GM21717 (cell line): ENCODE results near the gene CDK2AP2.
"Not testable (repeated sequence)": the region's sequence is repeated elsewhere in the genome, so short reads cannot be mapped to it uniquely, and the experiment has no call there.

Experiments
- ATAC-seq: cut with Tn5 transposase; IDR thresholded peaks from one replicate; pipeline ENCODE4 v1.9.1; 2021; ENCODE audit warnings: mild to moderate bottlenecking, moderate library complexity; ENCODE audit not compliant: unreplicated experiment

CDK2AP2 gene

DNA sequence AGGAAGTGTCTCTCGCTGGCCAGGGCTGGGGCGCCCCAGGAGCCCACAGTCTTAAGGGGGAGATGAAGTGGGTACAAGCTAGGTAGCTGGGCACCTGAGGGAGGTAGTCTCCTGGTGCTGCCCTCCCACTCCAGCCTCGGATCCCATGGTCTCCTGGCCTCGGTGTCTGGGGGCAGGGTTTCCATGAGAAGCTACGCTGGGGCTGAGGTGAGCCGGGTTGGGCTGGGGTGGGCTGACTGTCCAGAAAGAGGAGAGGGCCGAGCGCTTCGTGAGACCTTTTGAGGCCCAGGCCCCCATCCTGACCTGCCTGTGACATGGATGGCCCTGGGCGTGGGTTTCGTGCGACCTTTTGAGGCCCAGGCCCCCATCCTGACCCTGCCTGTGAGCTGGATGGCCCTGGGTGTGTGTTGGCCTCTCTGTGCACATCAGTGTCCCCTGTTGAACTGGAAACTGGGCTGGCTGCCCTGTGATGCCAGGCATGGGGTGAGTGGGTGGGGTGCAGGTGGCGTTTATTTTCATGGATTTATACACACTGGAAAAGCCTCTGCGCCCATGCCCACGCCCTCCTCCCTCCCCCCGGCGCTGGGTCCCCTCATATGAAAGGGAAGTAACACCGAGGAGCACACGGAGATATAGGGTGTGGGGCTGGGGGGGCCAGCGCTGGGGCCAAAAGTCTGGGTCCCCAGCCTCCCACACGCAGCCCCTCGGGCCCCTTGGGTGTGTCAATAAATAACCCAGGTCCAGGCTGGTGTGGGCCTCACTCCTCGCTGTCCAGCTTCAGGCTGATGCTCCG is 16.5 kb downstream of the CDK2AP2 start:
- ATAC-seq, result no peak

DNA sequence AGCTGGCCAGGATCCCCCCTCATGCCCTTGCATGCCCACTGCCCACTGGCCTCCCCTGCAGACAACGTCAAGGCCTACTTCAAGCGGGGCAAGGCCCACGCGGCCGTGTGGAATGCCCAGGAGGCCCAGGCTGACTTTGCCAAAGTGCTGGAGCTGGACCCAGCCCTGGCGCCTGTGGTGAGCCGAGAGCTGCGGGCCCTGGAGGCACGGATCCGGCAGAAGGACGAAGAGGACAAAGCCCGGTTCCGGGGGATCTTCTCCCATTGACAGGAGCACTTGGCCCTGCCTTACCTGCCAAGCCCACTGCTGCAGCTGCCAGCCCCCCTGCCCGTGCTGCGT is 17.3 kb downstream of the CDK2AP2 start:
- ATAC-seq, result no peak

DNA sequence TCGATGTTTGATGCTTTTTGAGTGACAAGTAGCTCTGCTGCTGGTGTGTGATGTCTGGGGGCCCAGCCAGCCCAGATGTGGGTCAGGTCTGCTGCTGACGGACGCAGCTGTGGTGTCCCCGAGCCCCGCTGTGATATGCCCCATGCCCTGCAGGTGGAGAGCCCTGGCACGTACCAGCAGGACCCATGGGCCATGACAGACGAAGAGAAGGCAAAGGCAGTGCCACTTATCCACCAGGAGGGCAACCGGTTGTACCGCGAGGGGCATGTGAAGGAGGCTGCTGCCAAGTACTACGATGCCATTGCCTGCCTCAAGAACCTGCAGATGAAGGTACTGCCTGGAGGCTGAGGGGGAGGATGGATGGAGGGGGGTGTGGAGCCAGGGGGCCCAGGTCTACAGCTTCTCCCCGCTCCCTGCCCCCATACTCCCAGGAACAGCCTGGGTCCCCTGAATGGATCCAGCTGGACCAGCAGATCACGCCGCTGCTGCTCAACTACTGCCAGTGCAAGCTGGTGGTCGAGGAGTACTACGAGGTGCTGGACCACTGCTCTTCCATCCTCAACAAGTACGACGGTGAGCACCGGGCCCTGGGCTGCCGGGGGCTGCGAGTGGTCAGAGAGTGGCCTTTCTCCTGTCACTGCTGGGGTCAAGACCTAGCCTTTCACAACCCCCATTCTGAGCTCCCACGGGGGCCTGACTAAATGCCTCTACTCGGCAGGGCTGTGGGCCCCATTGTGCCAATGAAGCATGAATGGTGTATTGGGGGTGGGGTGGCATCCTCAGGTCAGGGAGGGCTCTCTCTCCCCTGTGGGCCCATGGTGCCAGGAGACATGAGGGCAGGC is 17.9 kb downstream of the CDK2AP2 start:
- ATAC-seq, result no peak

DNA sequence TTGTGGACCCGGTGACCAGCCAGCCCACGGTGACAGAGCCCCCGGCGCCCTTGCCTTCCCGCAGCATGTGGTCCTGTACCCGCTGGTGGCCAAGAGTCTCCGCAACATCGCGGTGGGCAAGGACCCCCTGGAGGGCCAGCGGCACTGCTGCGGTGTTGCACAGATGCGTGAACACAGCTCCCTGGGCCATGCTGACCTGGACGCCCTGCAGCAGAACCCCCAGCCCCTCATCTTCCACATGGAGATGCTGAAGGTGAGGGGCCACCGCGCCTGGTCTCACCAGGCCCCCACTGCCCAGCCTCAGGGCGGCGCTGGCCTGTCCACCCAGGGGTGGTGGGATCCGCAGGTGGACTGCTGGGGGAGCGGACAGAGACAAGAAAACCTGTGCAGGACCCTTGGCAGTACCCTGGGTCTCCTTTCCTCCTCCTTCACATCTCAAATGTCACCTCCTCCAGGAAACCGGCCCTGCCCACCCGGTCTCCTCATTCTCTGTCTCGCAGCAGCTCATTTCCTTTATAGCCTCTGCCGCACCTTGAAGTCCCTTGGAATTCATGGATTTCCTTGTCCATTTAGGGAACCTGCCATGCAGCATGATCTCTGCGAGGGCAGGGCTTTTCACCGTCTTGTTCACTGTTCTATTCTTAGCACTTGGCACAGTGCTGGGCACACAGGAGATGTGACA is 18.6 kb downstream of the CDK2AP2 start:
- ATAC-seq, result no peak

DNA sequence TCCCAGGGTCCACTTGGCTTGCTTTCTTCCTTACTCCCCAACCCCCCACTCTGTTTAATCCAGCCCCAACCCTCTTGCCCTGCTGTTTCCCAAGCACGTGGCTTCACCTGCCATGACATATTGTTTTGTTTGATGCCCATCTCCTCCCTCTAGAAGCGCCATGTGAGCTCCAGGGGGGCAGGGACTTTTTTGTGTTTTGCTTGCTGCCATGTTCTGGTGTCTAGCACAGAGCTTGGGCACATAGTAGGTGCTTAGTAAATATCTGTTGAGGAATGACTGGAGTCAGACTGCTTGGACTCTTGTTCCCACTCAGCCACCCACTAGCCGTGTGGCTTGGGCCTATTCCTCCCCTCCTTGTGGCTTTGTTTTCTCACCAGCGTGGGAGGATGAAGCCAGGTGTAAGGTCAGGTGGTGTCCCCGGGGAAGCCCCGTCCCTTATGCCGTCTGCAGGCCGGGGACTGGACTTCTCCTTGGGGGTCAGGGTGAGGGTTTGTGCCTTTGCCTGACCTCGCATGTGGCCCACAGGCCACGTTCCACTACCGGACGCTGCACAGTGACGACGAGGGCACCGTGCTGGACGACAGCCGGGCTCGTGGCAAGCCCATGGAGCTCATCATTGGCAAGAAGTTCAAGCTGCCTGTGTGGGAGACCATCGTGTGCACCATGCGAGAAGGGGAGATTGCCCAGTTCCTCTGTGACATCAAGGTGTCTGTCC is 21.3 kb downstream of the CDK2AP2 start:
- no peak for ATAC-seq

DNA sequence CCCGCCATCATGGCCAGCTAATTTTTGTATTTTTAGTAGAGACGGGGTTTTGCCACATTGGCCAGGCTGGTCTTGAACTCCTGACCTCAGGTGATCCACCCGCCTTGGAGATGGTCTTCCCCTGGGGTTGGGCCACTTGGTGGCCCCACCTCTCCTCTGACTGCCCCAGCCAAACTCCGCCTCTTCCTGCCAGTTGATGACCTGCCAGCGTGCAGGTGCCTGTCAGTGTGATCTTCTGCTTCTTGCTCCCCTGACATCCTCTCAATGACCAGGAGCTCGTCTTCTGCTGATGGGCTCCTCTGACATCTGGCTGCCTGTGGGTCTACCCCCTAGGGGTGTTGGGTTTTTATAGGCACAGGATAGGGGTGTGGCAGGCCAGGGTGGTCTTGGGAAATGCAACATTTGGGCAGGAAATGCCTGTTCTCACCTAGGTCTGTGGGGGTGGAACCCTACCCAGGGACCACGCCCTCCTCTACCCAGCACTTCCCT is 22.0 kb downstream of the CDK2AP2 start:
- ATAC-seq, result not testable (repeated sequence)

DNA sequence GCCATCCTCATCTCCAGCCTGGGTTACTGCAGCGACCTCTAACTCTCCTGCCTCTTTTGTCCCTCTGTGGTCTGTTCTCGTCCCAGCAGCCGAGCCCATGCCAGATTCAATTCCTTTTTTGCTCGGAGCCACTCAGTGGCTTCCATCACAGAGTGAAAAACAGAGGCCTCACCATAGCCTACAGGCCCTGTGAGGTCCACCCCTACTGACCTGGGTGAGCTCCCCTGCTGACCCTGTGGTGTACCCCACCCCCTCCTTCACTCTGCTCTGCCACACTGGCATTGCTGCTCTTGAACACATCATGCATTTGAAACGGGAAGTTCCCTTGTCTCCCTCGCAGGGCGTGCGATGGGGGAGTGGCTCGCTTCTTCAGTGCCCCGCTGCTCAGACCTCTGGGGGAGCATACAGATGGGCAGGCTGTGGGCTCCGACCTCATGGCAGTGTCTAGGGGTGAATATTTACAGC is 23.1 kb downstream of the CDK2AP2 start:
- ATAC-seq, result no peak

DNA sequence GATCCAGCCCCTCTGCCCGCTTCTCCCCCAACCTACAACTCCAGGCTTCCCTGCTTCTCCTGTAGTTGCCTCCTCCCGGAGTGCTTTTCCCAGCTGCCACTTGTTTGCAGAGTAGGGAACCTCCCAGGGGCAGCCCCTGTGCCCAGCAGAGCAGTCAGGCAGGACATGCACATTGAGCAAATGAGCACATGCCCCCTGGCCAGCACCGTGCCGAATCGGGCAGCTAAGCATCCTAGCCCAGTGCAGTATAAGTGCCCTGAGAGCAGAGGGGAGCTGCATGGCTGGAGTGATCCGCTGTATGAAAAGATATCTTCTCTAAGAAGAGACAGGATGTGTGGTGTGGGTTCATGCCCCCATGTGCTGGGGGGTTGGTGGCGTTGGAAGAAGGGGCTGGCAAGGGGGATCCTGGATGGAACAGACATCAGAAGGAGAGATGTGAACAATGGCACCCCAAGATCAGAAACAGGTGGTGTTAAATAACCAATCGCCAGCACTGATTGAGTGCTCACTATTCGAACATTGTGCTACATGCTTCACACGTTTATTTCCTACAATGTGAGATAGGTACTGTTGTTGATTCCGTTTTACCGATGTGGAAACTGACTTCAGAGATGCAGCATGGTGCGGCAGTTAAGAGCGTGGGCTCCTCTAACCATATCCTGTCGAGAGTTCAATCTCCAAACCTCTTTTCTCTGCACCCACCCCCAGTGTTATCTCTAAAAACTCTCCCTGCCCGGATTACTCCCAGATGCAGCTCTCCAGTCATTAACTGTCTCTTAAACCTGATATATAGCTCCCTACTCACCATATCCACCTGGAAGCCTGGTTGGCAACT is 23.9 kb downstream of the CDK2AP2 start:
- ATAC-seq, result no peak

DNA sequence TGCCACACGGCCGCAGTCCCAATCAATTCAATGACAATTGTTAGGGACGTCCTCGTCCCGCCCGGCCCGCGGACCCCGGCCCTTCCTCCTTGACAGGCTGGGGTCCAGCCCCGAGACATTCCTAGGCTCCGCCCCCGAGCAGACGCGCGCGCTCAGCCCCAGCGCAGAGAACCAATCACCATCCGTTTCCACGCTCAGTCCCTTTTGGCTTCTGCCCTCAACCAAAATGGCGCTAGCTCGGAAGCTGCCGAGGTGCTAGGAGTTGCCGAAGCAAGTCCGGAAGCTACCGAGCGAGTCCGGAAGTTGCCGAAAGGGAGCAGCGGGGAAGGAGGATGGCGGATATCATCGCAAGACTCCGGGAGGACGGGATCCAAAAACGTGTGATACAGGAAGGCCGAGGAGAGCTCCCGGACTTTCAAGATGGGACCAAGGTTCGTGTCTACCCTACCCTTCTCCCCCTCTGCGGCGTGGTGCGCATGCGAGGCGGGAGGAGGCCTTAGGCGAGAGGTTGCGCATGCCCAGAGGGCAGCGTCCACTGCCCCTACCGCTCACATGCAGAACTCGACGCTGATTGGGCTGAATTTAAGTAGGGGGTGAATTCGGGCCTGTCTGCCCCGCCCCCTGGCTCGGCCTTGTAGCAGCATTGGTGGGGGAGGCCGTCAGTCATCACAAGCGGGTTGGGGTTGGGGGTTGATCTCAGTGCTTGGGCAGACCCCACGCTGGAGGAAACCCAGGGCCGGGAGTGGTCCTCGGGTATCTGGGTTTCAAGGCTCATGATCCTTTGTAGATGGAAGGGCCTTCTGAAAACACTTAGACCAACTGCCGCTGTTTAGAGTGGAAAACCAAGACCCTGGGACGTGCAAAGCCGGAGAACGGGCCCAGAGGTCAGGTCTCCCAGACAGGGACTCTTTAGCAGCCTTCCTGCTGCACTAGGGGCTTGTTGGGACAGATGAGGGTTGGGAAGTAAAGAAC is 24.8 kb downstream of the CDK2AP2 start, which contains the start of gene AIP:
TSS of gene AIP (plus strand) at position 200 of the 972 bp plus-strand sequence. CDS start at position 333, 133 bp downstream.
- ATAC-seq, result peak; percentile 51

DNA sequence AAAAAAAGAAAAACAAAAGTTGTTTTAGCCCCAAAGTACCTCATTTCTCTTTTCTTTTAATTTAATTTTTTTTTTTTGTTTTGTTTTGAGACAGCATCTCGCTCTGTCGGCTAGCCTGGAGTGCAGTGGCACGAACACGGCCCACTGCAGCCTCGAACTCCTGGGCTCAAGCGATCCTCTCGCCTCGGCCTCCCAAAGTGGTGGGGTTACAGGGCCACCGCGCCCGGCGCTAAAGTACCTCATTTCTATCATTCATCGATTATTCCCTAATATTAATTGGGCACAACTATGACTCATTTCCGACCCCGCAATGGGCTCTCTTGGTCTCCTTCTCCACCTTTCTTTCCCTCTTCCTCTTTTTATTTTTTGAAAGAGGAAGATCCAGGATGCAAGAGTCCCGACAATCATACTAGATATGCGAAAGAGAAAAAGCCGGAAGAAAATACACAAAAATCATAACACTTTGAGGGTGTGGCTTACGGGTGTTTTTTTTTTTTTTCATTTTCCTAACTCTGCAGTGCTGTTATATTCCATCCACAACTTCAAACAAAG is 25.6 kb downstream of the CDK2AP2 start:
- no peak for ATAC-seq

DNA sequence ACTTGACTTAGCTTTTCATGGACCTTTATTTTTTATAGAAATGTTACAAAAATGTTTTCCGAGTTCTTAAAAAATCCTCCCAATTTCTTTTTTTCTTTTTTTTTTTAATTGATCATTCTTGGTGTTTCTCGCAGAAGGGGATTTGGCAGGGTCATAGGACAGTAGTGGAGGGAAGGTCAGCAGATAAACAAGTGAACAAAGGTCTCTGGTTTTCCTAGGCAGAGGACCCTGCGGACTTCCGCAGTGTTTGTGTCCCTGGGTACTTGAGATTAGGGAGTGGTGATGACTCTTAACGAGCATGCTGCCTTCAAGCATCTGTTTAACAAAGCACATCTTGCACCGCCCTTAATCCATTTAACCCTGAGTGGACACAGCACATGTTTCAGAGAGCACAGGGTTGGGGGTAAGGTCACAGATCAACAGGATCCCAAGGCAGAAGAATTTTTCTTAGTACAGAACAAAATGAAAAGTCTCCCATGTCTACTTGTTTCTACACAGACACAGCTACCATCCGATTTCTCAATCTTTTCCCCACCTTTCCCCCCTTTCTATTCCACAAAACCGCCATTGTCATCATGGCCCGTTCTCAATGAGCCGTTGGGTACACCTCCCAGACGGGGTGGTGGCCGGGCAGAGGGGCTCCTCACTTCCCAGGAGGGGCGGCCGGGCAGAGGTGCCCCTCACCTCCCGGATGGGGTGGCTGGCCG is 30.5 kb downstream of the CDK2AP2 start:
- ATAC-seq, result not testable (repeated sequence)

DNA sequence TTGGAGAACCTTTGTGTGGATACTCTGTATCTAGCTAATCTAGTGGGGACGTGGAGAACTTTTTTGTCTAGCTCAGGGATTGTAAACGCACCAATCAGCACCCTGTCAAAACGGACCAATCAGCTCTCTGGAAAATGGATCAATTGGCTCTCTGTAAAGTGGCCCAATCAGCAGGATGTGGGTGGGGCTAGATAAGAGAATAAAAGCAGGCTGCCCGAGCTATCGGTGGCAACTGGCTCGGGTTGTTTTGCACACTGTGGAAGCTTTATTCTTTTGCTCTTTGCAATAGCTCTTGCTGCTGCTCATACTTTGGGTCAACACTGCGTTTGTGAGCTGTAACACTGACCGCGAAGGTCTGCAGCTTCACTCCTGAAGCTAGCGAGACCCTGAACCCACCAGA is 31.3 kb downstream of the CDK2AP2 start:
- ATAC-seq, result not testable (repeated sequence)

DNA sequence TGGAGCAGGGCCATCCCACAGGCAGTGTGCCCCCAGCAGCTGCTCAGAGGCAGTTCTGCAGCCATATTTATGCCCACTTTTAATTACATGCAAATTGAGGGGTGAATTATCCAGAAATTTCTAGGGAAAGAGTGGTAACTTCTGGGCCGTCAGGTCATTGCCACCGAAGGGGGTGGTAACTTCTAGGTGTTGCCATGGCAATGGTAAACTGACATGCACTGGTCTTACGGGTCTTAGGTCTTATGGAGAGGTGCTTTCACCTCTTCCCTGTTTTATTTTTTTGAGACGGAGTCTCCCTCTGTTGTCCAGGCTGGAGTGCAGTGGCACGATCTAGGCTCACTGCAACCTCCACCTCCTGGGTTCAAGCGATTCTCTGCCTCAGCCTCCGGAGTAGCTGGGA is 35.1 kb downstream of the CDK2AP2 start:
- no peak for ATAC-seq

DNA sequence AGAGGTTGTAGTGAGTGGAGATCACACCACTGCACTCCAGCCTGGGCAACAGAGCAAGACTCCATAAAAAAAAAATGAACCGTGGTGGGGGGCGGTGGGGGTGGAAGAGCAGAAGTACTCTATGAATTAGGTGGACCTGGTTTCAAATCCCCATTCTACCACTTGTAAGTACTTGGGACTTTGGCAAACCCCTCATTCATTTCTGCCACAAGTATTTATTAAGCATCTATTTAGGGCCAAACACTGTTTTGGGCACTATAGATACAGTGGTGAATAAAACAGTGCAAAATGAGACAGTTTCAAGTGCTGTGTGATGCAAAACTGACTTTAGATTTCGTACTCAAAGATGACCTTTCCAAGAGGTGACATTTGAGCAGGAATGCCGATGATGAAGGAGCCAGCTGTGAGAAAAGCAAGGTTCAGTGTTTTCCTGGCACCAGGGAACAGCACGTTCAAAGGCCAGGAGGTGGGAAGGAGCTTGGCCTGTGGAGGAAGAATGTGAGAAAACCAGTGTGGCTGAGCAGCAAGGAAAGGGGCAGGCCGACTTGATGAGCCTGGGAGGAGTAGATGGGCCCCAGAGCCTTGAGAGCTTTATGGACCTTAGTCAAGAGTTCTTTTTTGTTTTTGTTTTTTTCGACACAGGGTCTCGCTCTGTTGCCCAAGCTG is 37.5 kb downstream of the CDK2AP2 start:
- ATAC-seq, result no peak

DNA sequence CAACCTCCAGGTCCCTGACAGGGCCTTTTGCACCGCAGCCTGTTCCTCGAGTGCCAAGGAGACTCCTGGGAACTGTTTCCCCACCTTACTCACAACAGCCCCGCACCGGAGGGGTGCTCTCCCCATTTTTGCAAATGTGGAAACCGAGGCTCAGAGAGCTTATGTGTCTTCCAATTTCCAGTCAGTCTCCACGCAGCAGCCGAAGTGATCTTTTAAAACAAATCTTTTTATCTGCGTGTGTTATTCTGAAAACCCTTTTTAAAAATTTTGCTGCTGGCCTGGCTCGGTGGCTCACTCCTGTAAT is 38.5 kb downstream of the CDK2AP2 start:
- no peak for ATAC-seq

DNA sequence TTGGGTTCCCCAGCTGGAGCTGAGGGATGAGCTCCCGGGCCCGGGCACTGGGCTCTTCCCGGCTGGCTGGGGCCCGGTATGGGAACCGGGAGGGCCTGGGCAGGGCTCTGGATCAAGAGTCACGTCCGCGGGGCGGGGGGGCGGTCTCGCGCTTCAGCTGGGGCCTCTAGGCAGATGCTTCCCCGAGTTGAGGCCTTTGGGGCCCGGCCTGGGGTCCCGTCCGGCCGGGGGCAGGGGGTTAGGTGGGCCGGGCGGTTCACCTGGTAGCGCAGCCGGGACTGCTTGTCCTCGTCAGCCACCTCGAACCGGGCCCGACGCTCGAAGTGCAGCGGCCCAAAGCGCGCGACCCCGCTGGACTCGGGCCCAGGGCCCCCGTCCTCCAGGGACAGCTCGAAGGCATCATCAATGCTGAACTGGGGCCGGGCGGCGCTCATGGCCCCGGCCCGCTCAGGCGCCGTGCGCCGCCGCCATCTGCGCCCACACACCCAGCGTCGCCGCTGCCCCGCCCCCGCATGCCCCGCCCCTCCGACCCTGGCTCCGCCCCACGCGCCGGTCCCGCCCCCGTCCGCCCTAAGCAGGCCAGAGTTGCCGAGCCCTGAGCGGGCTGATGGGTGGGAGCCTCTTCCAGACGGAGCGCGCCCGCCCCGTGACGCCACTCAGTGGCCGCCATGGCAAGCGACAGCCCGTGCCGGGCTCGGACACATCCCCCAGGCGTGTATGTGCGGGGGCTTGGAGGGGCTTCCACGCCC is 39.0 kb downstream of the CDK2AP2 start, which contains the start of gene TMEM134:
TSS of gene TMEM134 (minus strand) at position 493 of the 749 bp plus-strand sequence. CDS start at position 434, 59 bp downstream.
- peak; percentile 65 for ATAC-seq

DNA sequence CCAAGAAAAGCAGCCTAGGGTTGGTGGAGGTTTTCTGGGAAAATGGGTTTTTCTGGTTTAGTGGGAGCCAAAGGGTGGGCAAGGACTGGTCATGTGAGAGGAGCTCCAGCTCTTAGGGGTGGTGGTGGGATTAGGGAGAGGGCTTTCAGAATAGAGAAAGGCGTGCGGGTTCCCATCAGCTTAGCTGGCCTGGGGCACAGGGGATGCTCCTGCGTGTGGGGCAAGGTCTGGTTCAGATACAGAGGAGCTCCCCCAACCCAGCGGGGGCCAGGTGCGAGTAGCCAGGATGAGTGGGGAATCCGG is 39.6 kb downstream of the CDK2AP2 start:
- ATAC-seq, result no peak
